Cardiac muscle cell (in vitro differentiated cells and primary cell): Measurements from ENCODE around the gene EMILIN1. TPM values are rescaled to one million over a fixed set of nuclear protein-coding genes. Genes with fewer than 3 reads are reported as not detected.

ENCODE experiments used
- DNase-seq, 2 donors: peaks; one replicate each; pipeline versions ENCODE4 v3.0.0 to v3.0.0-alpha.2; 2010 to 2017; ENCODE audit warnings: low read depth in 1 of 2, low spot score in 1 of 2
- H3K27ac ChIP-seq: fragments of 200-600 bp; sonication (generic); 2 replicates; pipeline ENCODE4 v1.5.1; 2016
- H3K27me3 ChIP-seq: fragments of 200-600 bp; sonication (generic); 2 replicates; pipeline ENCODE4 v1.6.0; 2016; ENCODE audit warnings: control low read depth
- H3K36me3 ChIP-seq: fragments of 200-600 bp; sonication (generic); 2 replicates; pipeline ENCODE4 v1.5.1; 2016; ENCODE audit warnings: control low read depth
- H3K4me1 ChIP-seq: fragments of 200-600 bp; sonication (generic); 2 replicates; pipeline ENCODE4 v1.8.1; 2017; ENCODE audit warnings: low read depth, mild to moderate bottlenecking, mixed run types
- H3K4me3 ChIP-seq: fragments of 200-600 bp; sonication (generic); 2 replicates; pipeline ENCODE4 v1.5.1; 2016; ENCODE audit warnings: mild to moderate bottlenecking
- H3K9me3 ChIP-seq: fragments of 200-600 bp; sonication (generic); 2 replicates; pipeline ENCODE4 v1.5.1; 2017; ENCODE audit warnings: low read depth, mild to moderate bottlenecking, control low read depth
- CTCF ChIP-seq: IDR thresholded peaks from 2 replicates; pipeline ENCODE4 v1.5.1; 2012; ENCODE audit warnings: low read depth, mild to moderate bottlenecking, low read length
- polyA plus RNA-seq: library from polyadenylated mRNA; unstranded; fragments of >200 nt; fragmentation: Nextera tagmentation; extraction: Ambion mirVana; gene quantifications from 2 replicates; pipeline ENCODE4 v1.2.1, GENCODE V29; 2016
- total RNA-seq: library from RNA; depleted of rRNA; stranded (reverse); fragments of >200 nt; gene quantifications from 2 replicates; pipeline ENCODE4 v1.2.3, GENCODE V29; 2016

The EMILIN1 gene
- total and polyA plus RNA-seq, 2 experiments from 2014 or later, result 15.6 to 18.5 TPM

GRCh38 chr2:27077231-27077630 is 1.2 kb upstream of the EMILIN1 start:
- peaks cover 32% of the 10 kb centered on the region for H3K4me1 ChIP-seq
- no peak for TF ChIP-seq CTCF
- H3K4me3 ChIP-seq, result no peak overlapping the region
- H3K27ac ChIP-seq, result no peak overlapping the region
- no peak for DNase-seq
- no peaks in the 10 kb centered on the region for H3K36me3 ChIP-seq
- no peaks in the 10 kb centered on the region for H3K9me3 ChIP-seq
- no peaks in the 10 kb centered on the region for H3K27me3 ChIP-seq

- peak in 1 of 2 donors; percentile 22 for DNase-seq
- H3K9me3 ChIP-seq, result no peaks in the 10 kb centered on the region
- H3K27ac ChIP-seq, result peak overlapping the region; percentile 68
- no peaks in the 10 kb centered on the region for H3K27me3 ChIP-seq
- no peak for TF ChIP-seq CTCF
- H3K36me3 ChIP-seq, result no peaks in the 10 kb centered on the region
- H3K4me1 ChIP-seq, result peaks cover 19% of the 10 kb centered on the region
- no peak overlapping the region for H3K4me3 ChIP-seq
These were observed 1.1 kb downstream of the EMILIN1 start for GRCh38 chr2:27079233-27080139.

DNA sequence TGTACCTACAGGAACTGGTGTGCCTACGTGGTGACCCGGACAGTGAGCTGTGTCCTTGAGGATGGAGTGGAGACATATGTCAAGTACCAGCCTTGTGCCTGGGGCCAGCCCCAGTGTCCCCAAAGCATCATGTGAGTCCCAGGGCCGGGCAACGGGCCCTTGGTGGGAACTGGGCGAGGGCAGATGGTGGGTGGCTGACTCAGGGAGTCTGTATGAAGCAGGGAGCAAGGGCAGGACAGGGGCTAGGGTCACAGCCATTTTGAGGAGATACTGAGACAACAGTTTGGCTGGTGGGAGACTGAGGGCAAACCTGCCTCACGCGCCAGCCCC is 1.7 kb downstream of the EMILIN1 start:
- no peaks in the 10 kb centered on the region for H3K9me3 ChIP-seq
- H3K27ac ChIP-seq, result no peak overlapping the region
- no peak for TF ChIP-seq CTCF
- H3K36me3 ChIP-seq, result no peaks in the 10 kb centered on the region
- no peak for DNase-seq
- H3K4me3 ChIP-seq, result no peak overlapping the region
- no peaks in the 10 kb centered on the region for H3K27me3 ChIP-seq
- H3K4me1 ChIP-seq, result peaks cover 19% of the 10 kb centered on the region

DNA sequence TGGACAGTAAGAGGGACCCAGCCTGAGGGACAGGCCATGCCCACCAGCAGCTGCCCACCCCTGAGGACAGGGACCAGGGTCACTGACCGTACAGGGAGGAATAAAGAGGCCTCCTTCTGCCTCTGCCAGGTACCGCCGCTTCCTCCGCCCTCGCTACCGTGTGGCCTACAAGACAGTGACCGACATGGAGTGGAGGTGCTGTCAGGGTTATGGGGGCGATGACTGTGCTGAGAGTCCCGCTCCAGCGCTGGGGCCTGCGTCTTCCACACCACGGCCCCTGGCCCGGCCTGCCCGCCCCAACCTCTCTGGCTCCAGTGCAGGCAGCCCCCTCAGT is 2.2 kb downstream of the EMILIN1 start:
- H3K4me3 ChIP-seq, result no peak overlapping the region
- no peaks in the 10 kb centered on the region for H3K36me3 ChIP-seq
- no peak for DNase-seq
- no peaks in the 10 kb centered on the region for H3K9me3 ChIP-seq
- no peak for TF ChIP-seq CTCF
- peaks cover 19% of the 10 kb centered on the region for H3K4me1 ChIP-seq
- no peaks in the 10 kb centered on the region for H3K27me3 ChIP-seq
- H3K27ac ChIP-seq, result peak overlapping the region; percentile 68

GRCh38 chr2:27081984-27082772 is 3.8 kb downstream of the EMILIN1 start:
- DNase-seq, result no peak
- Histone ChIP-seq H3K36me3 (no peaks in the 10 kb centered on the region), H3K4me3 (no peak overlapping the region), H3K27ac (peak overlapping the region; percentile 87), H3K9me3 (no peaks in the 10 kb centered on the region), H3K4me1 (peaks cover 20% of the 10 kb centered on the region), H3K27me3 (no peaks in the 10 kb centered on the region)
- TF ChIP-seq CTCF, result no peak
